OCI-LY7 (cell line): ENCODE data around the gene NF1. TPM values are rescaled to one million over a fixed set of nuclear protein-coding genes. Genes with fewer than 3 reads are reported as not detected.

Source experiments
- BruUV-seq: library from RNA; stranded (reverse); fragments of 400-500 nt; replicated peaks from 2 replicates; lab custom pipeline; 2021; lab: Mats Ljungman, UMichigan
- CTCF ChIA-PET: fragments of 300-600 bp; sonication (Branson Sonifier 250); formaldehyde crosslinking; loops from one replicate; lab custom pipeline; 2022; ENCODE audit warnings: antibody characterized with exemption; ENCODE audit not compliant: unreplicated experiment; lab: Charles Lee
- POLR2A ChIA-PET: fragments of 300-600 bp; sonication (Branson Sonifier 250); formaldehyde crosslinking; loops from one replicate; lab custom pipeline; 2022; ENCODE audit warnings: antibody characterized with exemption; lab: Charles Lee
- DNase-seq: peaks from one replicate; pipeline ENCODE4 v3.0.0-alpha.2; 2015; ENCODE audit warnings: low spot score
- H2AFZ ChIP-seq: fragments of 200-600 bp; sonication (generic), shearing (Covaris generic); 2 replicates; pipeline ENCODE4 v1.6.1; 2014; ENCODE audit warnings: mild to moderate bottlenecking, antibody characterized with exemption, low read length, moderate library complexity
- H3K27ac ChIP-seq: fragments of 200-600 bp; sonication (generic); 2 replicates; pipeline ENCODE4 v1.5.1; 2014; ENCODE audit warnings: mixed run types, low read depth, mild to moderate bottlenecking, moderate library complexity, low read length, inconsistent platforms; ENCODE audit not compliant: poor library complexity, severe bottlenecking
- H3K36me3 ChIP-seq: fragments of 200-600 bp; sonication (generic); 2 replicates; pipeline ENCODE4 v1.6.1; 2014; ENCODE audit warnings: mild to moderate bottlenecking, antibody characterized with exemption, low read length, moderate library complexity, mixed read lengths; ENCODE audit not compliant: insufficient read depth
- H3K4me1 ChIP-seq: fragments of 200-600 bp; sonication (generic); 2 replicates; pipeline ENCODE4 v1.5.1; 2014; ENCODE audit warnings: mild to moderate bottlenecking, low read length; ENCODE audit not compliant: insufficient read depth, poor library complexity, severe bottlenecking
- H3K4me2 ChIP-seq: fragments of 200-600 bp; sonication (generic); 2 replicates; pipeline ENCODE4 v1.6.1; 2014; ENCODE audit warnings: mild to moderate bottlenecking, low read length
- H3K4me3 ChIP-seq: fragments of 200-600 bp; sonication (generic); 2 replicates; pipeline ENCODE4 v1.5.1; 2014; ENCODE audit warnings: mild to moderate bottlenecking, low read depth, low read length; ENCODE audit not compliant: poor library complexity, severe bottlenecking
- H3K79me2 ChIP-seq: fragments of 200-600 bp; sonication (generic); 2 replicates; pipeline ENCODE4 v1.6.1; 2016; ENCODE audit warnings: low read depth, mild to moderate bottlenecking, low read length, moderate library complexity, mixed read lengths; ENCODE audit not compliant: insufficient read depth
- H3K9me2 ChIP-seq: fragments of 200-600 bp; sonication (generic); 2 replicates; pipeline ENCODE4 v1.6.1; 2016; ENCODE audit warnings: mild to moderate bottlenecking, low read length, mixed read lengths; ENCODE audit not compliant: insufficient read depth
- H3K9me3 ChIP-seq: fragments of 200-600 bp; sonication (generic); 2 replicates; pipeline ENCODE4 v1.6.1; 2014; ENCODE audit warnings: mild to moderate bottlenecking, mixed run types, low read length, mixed read lengths
- H4K20me1 ChIP-seq: fragments of 200-600 bp; sonication (generic); 2 replicates; pipeline ENCODE4 v1.6.1; 2014; ENCODE audit warnings: mild to moderate bottlenecking, antibody characterized with exemption, low read length, moderate library complexity, mixed read lengths; ENCODE audit not compliant: insufficient read depth
- EZH2phosphoT487 ChIP-seq: fragments of 200-600 bp; sonication (generic); IDR thresholded peaks from 2 replicates; pipeline ENCODE4 v1.6.1; 2018; ENCODE audit warnings: low read depth, borderline replicate concordance, mild to moderate bottlenecking, mixed run types, antibody characterized with exemption, low read length, moderate library complexity, mixed read lengths
- intact Hi-C: fragments of 100-400 bp; cut with micrococcal nuclease; formaldehyde crosslinking; loops from one replicate; pipeline ENCODE4 v1.10.0; 2022; ENCODE audit not compliant: unreplicated experiment
- total RNA-seq, 2 experiments: library from RNA; depleted of rRNA in 1 of 2; stranded (reverse); fragments of >200 nt in 1 of 2; shearing (Covaris generic) in 1 of 2; gene quantifications; 2 replicates each; pipeline ENCODE4 v1.2.3, GENCODE V29; 2014 to 2022
- TF ChIP-seq, protein P1 (sequence below): fragments of 200-600 bp; sonication (generic); conservative IDR thresholded peaks from 2 replicates; pipeline ENCODE4 v1.5.1; 2014; ENCODE audit warnings: mild to moderate bottlenecking, antibody characterized with exemption, low read length, moderate library complexity, mixed read lengths

The NF1 gene
- total RNA-seq, 2 experiments from 2014 or later: 38.7 to 64.8 TPM

DNA sequence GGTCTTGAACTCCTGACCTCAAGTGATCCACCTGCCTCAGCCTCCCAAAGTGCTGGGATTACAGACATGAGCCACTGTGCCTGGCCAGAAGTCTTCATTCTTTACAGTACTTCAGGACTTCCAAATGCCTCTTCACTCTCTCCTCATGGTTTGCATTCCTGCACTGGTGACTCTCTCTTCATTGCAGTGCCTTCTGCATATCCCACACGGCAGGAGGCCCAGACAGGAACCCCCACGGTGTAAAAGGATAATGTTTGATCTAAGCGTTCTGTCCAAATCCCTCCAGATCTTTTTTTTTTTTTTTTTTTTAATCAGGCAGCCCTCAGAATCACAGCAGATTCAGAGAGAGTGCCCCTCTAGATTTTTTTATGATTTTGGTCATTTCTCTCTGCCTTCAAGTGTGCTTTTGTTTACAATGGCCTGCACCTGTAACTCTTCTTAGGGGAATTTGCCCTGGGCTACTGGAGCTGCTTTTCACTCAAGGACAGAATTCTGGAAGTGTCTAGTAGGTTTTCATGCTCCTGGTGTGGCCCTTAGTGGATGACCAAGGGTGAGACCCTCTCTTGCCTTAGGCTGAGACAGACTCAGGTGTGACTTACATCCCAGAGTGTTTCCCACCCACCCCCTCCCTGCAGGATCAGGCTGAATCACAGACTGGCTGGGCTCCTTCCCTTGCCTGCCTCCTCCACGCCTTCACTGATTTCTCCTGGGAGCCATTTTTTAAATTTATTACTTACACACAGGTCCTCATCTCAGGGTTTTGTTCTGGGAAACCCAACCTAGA, 19.8 kb upstream of the NF1 start:
- TF ChIP-seq EZH2phosphoT487: no peak
- TF ChIP-seq, protein P1, sequence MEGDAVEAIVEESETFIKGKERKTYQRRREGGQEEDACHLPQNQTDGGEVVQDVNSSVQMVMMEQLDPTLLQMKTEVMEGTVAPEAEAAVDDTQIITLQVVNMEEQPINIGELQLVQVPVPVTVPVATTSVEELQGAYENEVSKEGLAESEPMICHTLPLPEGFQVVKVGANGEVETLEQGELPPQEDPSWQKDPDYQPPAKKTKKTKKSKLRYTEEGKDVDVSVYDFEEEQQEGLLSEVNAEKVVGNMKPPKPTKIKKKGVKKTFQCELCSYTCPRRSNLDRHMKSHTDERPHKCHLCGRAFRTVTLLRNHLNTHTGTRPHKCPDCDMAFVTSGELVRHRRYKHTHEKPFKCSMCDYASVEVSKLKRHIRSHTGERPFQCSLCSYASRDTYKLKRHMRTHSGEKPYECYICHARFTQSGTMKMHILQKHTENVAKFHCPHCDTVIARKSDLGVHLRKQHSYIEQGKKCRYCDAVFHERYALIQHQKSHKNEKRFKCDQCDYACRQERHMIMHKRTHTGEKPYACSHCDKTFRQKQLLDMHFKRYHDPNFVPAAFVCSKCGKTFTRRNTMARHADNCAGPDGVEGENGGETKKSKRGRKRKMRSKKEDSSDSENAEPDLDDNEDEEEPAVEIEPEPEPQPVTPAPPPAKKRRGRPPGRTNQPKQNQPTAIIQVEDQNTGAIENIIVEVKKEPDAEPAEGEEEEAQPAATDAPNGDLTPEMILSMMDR: no peak
- Histone ChIP-seq H3K36me3 (no peaks in the 10 kb centered on the region), H2AFZ (no peak overlapping the region), H4K20me1 (no peaks in the 10 kb centered on the region), H3K4me2 (no peak overlapping the region), H3K9me2 (no peaks in the 10 kb centered on the region), H3K4me3 (no peak overlapping the region), H3K4me1 (no peaks in the 10 kb centered on the region), H3K9me3 (no peaks in the 10 kb centered on the region), H3K79me2 (no peaks in the 10 kb centered on the region), H3K27ac (no peak overlapping the region)
- CTCF ChIA-PET: no interaction called here
- POLR2A ChIA-PET: no interaction called here
- DNase-seq: no peak
- BruUV-seq: no TSS peak
- intact Hi-C loops: no loop called here

DNA sequence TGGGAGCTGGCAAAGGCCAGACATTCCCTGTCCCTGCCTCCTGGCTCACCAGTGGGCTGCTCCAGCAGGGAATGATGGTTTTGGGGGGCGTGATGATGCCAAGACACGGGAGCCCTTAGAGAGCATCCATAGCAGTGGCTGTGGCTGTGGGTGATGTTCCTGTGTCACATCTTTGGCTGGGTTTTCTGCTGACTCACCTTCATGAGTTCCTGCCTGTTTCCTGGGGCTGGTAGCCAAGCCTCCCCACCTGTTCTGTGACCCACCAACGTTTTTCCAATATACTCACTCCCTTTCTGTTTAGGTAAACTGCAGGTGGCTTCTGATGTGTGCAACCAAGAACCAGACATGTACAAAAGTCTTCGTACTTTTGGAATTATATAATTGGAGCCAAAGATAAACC, 16.5 kb upstream of the NF1 start:
- Histone ChIP-seq H3K4me2 (no peak overlapping the region), H3K27ac (no peak overlapping the region), H2AFZ (no peak overlapping the region), H4K20me1 (no peaks in the 10 kb centered on the region), H3K4me3 (no peak overlapping the region), H3K9me3 (no peaks in the 10 kb centered on the region), H3K36me3 (no peaks in the 10 kb centered on the region), H3K79me2 (no peaks in the 10 kb centered on the region), H3K9me2 (no peaks in the 10 kb centered on the region), H3K4me1 (no peaks in the 10 kb centered on the region)
- intact Hi-C loops: no loop called here
- TF ChIP-seq, protein P1: no peak
- TF ChIP-seq EZH2phosphoT487: no peak
- DNase-seq: no peak
- ChIA-PET CTCF (no interaction called here), POLR2A (no interaction called here)
- BruUV-seq: no TSS peak

DNA sequence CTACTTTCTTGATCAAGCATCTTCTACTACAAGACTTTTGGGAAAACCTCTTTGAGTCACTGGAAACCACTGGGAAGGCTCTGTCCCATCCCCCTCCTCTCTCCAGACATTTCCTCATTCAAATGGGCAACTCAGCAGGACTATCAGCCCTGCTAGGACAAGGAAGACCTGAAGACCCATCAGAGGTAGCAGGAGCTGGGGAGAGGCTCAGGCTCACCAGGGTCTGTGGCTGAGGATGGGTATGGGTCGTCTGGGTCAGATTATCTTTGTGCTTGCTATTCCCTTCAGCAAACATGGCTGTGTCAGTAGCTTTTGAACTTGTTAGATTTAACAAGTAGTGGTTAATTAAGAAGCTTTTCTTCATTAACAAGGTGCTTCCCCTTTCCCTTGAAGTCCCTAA, 15.0 kb upstream of the NF1 start:
- DNase-seq: no peak
- no peaks in the 10 kb centered on the region for H3K79me2 ChIP-seq
- POLR2A ChIA-PET: no interaction called here
- no peaks in the 10 kb centered on the region for H3K9me2 ChIP-seq
- H3K4me3 ChIP-seq: no peak overlapping the region
- TF ChIP-seq EZH2phosphoT487: no peak
- TF ChIP-seq, protein P1: no peak
- H3K9me3 ChIP-seq: no peaks in the 10 kb centered on the region
- H3K27ac ChIP-seq: no peak overlapping the region
- CTCF ChIA-PET: no interaction called here
- BruUV-seq: no TSS peak
- no peak overlapping the region for H2AFZ ChIP-seq
- H4K20me1 ChIP-seq: no peaks in the 10 kb centered on the region
- H3K36me3 ChIP-seq: no peaks in the 10 kb centered on the region
- intact Hi-C loops: no loop called here
- no peak overlapping the region for H3K4me2 ChIP-seq
- H3K4me1 ChIP-seq: no peaks in the 10 kb centered on the region
